Left renal pelvis (tissue), 4 donors: ENCODE measurements around the gene SH3BP2. TPM values are rescaled to one million over a fixed set of nuclear protein-coding genes. Genes with fewer than 3 reads are reported as not detected.

Source experiments
- DNase-seq, 4 donors: peaks; one replicate each; pipeline ENCODE4 v3.0.0-alpha.2; 2013; ENCODE audit warnings: low read depth in 4 of 4, low spot score in 3 of 4
- polyA plus RNA-seq, 4 donors: library from polyadenylated mRNA; unstranded; fragments of 120-200 nt; gene quantifications; one replicate each; pipeline ENCODE4 v1.2.1, GENCODE V29; 2013; ENCODE audit not compliant: insufficient read length in 4 of 4

Gene SH3BP2
- polyA plus RNA-seq, 4 donors, result 27.5 to 52.0 (median 30.7) TPM

DNA sequence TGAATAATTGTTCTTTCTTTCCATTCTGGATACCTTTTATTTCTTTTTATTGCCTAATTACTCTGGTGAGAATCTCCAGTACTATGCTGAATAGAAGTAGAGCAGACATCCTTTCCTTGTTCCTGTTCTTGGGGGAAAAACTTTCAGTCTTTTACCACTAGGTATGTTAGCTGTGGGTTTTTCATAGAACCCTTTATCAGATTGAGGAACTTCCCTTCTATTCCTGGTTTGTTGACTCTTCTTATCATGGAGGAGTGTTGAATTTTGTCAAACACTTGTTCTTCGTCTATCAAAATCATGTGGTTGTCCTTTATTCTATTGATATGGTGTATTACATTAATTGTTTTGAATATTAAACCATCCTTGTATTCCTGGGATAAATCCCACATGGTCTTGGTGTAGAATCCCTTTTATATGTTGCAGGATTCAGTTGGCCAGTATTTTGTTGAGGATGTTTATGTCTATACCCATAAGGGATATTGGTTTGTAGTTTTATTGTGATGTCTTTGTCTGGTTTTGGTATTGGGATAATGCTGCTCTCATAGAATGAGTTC is 23.6 kb downstream of the SH3BP2 start:
- no peak for DNase-seq

DNA sequence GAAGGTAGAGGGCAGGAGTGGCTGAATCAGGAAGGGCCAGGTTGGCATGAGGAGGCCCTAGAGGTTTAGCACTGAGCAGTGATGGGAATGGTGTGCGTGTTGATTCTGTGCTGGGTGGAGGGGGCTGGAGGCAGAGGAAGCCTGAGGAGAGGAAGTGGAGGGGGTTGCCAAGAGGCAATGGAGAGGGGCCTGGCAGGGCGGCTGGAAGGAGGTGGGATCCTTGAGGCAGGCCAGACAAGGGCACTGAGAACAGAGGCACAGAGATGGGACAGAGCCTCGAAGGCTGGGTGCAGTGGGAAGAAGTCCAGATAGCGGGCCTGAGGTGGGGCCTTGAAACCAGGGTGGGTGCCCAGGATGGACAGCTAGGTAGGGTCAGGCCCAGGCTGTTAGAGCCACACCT is 24.3 kb downstream of the SH3BP2 start:
- DNase-seq, result no peak

DNA sequence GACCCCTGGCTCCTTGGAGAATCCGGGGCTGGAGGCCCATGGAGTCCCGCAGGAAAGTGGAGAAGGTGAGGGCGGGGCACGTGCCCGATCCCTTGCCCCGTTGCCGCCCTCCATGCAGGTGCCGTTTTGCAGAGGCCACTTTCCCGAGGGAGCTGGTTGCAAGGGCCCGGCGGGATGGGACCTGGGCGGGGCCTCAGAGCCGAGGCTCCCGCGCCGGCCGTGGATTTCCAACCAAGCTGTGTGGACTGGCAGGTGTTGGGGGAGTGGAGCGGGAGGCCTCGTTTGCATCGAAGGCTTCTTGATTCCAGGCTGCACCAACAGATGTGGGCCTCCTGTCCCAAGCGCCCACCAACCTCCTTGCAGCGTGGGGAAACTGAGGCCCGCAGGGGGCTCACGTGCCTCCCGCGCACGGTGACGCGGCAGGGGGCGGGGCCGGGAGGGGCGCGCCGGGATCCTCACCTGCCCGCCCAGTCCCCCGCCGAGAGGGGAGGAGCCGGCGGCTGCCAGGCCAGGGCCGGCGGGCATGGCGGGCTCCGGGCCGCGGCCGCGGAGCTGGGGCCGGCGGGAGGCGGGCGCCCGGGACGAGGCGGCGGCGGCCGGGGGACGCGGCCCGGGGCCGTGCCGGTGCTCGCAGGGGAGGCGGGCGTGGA is 24.9 kb downstream of the SH3BP2 start:
- DNase-seq, result no peak

DNA sequence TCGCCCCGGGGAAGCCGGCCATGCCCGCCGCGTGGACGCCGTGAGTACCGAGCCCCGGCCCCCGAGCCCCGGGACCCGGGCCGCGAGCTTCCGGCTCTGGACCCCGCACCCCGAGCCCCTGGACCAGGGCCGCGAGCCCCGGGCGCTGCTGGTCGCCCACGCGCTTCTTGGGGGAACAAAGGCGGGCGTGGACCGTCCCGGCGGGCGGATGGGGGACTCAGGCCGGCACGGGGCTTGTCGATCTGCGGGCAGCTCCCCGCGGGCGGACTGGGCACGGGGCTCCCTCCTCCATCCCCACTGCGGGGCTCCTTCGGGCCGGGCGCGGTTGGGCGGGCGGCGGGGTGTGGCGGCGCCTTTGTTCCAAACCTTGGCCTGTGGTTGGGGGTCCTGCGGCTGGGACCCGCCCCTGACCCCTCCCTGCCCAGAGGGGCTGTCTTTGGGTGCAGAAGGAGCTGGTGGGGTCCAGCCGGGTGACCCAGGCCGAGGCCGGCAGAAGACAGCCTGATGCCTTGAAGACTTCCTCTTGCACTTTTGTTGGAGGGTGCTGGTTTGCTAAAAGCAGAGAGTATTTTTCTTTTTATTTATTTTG is 25.6 kb downstream of the SH3BP2 start:
- DNase-seq, result no peak

DNA sequence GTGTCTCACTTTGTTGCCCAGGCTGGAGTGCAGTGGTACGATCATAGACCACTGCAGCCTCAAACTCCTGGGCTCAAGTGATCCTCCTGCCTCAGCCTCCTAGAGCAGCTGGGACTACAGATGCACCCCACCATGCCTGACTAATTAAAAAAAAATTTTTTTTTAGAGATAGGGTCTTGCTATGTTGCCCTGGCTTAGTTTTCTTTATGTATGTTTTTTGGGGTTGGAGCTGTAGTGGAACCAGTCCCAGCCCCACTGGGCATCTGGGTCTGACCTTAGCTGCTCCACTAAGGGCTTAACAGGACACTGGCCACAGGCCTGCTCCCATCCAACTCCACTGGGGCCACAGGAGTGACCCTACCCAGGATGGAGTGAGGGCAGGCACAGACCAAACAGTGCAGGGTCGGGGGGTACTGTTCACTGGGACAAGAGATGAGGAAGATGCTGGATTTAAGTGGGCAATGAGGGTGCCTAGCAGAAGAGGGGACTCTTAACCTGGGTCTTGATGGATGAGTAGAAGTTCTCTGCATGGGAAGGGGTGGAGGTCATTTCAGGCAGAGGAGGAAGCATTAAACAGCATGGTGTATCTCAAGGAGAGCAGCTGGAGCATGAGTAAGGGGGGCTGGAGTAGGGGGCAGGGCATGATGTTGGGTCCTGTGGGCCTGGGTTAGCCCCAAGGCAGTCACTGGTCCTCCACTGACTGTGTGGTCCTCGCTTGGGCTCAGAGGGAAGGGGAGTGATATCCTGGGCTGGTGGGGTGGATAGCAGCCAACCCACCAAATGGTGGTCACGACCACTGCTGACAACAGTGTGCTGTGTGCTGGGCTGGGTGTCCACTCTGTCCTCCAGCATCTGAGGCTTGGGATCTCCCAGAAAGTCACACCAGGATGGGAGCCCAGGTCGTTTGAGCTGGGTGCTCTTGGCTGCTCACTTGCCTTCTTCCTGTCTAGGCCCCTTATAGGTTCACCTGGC is 26.6 kb downstream of the SH3BP2 start:
- DNase-seq, result no peak

DNA sequence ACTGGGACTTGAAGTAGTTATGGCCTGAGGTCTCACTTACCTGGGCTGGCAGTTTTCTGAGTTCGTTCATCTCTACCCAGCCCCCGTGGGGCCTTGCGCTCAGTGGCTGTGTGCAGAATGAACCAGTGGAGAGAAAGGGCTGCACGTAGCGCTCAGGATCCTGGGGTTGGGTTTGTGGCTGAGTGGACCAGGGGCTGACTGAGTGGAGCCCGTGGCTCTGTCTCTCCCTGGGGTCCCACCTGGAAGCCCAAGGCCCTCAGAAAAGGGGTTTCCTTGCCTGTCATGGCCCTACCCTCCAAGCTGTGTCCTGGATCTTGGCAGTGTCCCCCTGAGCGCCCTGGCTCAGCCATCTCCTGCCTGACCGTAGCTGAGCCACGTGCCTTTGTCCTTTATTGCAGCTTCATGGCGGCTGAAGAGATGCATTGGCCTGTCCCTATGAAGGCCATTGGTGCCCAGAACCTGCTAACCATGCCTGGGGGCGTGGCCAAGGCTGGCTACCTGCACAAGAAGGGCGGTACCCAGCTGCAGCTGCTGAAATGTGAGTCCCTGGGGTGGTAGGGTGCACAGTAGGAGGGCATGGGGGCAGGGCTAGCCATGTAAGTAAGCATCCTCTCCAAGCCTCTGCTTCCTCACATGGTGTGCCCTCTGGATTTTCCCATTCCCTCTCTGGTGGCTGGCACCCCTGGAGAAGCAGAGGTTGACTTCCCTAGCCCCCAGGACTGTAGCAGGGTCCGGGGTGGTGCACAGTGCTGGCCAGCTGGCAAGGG is 27.5 kb downstream of the SH3BP2 start:
- DNase-seq, result no peak

DNA sequence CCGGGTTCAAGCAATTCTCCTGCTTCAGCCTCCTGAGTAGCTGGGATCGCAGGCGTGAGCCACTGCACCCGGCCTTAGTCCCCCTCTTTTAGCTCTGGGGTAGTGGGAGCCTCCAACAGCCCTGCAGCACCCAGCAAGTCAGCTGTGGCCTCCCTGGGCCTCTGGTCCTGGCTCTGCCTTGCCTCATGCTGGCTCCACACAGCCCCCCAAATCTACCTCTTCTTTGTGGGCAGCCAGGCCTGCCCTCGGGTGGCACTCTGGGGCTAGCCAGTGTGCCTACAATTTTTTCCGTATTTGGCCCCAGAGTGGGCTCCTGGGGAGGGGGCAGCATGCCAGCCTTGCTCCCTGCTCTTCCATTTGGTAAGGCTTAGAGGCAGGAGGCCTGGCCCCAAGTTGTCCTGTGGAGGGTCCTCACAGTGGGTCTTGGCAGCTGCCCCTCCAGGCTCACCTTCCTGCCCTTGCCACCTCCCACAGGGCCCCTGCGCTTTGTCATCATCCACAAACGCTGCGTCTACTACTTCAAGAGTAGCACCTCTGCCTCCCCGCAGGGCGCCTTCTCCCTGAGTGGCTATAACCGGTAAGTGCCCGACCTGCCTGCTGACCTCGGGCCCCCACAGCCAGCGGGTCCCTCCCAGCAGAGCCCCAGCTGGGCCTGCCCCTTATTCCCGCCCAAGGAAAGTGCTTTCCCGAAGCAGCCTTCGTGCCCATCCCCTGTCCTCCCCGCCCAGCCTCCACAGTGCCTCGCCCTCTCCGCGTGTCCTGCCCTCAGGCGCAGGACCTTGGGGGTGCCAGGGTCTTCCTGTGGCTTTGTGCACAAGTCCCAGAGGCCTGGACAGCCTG is 29.8 kb downstream of the SH3BP2 start:
- no peak for DNase-seq

DNA sequence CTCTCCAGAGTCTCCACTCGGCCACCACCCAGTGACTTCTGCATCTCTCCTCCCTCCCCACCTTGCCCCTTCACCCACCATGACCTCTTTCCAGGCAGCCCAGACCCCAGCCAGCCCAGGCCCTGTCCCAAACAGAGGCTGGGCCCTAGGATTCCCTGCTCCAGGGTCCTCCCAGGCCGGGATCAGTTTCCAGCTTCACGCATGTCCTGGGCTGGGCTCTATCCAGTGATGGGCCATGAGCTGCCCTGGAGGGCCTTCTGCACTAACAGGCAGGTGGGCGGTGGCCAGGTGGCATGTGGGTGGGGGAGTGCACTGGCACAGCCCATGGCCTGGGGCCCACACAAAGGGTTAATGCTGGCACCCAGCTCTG is 30.4 kb downstream of the SH3BP2 start:
- DNase-seq, result no peak

DNA sequence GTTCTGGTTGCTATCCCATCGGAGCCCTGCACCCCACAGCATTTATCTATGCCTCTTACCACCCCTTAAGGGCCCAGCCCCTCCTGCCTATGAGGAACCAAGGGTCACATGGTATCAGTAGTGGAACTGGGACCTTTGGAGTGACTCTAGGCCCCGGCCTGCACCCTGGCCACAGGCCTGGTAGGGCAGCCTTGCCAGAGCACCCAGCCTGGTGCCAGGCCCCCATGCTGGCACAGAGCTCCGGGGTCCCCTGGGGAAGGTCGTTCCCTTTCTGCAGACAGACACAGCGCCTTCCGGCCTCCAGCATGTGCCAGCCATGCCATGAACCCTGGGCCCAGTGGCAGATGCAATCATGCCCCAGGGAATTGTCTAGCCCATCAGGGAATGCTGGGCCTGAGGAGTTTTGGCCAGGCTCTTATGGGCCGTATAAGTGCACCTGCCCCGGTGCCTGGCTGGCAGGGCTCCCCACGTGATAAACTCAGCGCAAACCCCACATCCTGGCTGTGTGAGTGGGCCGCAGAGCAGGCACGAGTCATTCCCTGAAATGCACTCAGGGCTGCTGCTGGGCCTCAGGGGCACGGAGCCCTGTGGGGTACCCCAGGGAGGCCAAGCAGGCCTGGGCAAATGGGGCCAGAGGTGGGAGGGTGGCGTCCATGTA is 30.9 kb downstream of the SH3BP2 start:
- no peak for DNase-seq

DNA sequence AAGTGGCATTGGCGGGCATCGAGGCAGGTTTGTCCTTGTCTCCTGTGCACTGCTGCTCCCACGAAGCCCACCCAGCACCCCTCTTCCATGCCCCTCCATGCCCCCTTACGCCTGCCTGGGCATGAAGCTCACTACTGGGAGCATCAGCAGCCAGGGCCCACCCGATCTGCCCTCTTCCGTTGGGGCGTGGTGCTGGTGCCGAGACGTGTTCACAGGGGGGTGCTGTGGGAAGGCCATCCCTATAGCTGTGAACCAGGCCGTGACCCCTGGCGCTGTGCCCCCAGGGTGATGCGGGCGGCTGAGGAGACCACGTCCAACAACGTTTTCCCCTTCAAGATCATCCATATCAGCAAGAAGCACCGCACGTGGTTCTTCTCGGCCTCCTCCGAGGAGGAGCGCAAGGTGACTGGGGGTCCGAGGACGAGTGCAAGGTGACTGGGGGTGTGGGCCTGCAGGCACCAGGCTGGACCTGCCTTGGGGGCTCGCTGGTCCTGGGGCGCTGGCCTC is 31.5 kb downstream of the SH3BP2 start:
- DNase-seq, result no peak

DNA sequence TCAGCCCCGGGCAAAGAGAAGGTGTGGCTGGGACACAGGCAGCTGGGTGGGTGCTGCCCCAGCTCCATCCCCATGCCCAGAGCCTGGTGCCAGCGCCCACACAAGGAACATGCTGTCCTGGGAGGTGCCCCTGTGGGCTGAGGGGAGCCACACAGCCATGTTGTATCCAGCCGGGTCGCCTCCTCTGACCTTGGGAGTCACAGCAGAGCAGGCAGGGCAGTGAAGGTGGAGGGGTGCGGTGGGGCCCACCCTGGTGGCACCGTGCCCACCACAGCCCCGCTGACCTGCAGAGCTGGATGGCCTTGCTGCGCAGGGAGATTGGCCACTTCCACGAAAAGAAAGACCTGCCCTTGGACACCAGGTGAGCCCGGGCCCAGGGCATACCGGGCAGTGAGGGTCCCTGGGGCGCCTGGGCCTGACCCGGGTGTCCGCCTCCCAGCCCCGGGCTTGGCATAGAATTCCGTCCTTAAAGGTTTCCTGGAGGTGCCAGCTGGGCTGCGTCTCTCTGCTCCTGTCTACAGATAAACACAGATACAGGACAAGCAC is 32.0 kb downstream of the SH3BP2 start:
- no peak for DNase-seq

DNA sequence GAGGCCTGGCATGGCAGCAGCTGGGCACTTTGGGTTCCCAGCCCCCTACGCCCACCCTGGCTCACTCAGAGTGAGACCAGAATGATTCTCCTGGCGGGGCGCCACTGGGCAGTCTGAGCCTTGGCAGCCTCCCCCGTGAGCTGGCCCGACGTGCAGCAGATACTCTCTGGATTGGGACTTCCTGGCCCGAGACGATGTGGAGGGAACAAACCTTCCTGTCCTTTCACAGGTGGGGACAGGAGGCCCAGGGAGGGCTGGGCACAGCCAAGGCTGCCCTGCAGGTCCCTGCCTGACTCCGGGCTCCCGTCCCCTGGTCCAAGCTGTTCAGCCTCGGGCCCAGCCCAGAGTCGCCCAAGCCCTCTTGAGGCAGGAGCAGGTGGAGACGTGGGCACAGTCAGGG is 32.9 kb downstream of the SH3BP2 start:
- no peak for DNase-seq

DNA sequence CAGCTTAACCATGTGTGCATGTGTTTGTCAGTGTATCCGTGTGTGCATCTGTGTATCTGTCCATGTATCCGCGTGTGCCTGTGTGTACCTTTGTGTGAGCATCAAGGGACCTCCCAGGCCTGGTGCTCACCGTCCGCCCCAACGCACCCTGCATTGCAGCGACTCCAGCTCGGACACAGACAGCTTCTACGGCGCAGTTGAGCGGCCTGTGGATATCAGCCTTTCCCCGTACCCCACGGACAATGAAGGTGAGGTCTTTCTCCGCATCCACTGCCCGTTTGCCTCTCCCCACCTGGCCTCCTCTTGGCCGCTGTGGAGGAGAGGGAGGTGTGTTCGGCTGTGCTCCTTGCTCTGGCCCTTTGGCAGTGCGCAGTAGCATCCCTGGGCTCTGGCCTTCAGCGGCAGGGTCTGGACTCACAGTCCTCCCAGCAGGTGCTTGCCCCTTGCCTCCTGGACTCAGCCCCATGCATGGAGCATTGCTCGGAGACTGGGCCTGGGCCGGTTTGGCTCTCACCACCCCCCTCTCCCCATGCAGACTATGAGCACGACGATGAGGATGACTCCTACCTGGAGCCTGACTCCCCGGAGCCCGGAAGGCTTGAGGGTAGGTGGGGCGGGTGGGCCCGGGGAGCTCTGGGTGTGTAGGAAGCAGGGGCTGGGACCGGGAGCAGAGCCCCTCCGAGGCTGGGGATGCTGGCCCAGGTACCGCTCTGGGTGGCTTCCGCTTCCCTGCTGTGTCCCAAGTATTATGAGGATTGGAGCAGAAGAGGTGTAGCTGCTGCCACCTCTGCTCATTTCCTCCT is 34.4 kb downstream of the SH3BP2 start:
- no peak for DNase-seq

DNA sequence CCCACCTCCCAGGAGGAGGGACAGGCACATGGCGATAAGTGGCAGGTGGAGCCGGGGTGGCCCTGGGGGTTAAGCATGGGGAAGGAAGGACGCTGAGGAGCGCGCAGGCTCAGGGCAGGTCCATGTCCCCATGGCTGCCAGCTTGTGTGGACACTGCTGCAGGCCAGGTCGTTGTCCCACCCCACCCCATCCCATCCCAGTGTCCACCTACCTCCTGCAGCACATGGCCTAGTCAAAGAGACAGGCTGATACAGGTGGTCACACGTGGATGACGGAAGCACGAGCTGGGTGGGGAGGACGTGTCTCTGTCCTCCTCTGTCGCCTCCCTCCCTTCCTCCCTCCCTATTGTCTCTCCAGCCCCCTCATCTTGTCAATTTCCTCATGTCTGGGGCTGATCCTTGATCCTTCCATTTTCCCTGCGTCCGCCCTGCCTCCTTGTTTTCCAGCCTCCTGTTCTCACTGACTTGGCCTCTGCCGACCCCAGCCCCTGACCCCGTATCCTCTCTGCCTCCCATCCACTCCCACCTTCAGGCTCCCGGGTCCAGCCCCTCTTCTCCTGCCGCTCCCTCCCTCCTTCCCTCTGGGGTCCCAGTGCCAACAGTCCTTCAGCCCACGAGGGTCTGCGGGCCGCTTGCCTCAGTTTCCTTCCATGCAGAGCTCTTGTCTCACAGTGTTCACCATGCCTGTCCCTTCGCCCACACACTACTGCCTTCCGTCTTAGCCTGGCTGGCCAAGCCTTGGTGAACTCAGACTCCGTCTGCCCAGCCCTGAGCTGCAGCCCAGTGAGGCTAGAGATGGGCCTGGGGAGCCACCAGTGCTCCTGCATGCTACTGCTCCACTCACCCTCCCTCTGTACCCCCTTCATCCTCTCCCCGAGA is 35.2 kb downstream of the SH3BP2 start:
- no peak for DNase-seq

DNA sequence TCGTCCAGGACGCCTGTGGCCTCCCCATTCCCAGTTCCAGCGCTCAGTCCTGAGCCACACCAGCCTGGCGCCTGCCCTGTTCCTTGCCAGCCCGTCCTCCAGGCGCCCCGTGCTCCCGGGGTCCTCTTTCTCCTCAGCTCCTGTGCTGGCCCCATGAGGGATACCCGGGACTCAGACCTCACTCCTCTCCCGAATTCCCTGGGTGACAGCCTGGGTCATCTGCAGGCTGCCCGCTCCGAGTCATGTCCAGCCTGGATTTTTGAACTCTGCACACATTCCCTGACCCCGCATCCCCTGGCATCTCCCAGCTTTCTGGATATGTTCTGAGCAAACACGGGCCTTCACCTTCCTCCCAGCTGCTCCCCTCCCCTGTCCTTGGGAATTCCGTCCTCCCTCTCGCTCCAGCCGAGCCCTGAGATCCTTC is 35.9 kb downstream of the SH3BP2 start:
- DNase-seq, result no peak

DNA sequence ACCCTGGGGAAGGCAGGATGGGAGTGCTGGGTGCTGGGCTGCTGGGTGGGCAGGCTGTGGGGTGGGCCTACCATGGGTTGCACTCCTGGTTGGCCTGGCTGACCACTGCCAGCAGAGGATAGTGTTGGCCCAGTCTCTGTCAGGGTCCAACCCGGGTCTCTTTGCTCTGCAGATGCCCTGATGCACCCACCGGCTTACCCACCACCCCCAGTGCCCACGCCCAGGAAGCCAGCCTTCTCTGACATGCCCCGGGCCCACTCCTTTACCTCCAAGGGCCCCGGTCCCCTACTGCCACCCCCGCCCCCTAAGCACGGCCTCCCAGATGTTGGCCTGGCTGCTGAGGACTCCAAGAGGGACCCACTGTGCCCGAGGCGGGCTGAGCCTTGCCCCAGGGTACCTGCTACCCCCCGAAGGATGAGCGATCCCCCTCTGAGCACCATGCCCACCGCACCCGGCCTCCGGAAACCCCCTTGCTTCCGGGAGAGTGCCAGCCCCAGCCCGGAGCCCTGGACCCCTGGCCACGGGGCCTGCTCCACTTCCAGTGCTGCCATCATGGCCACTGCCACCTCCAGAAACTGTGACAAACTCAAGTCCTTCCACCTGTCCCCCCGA is 36.5 kb downstream of the SH3BP2 start:
- DNase-seq, result no peak
